Tibial nerve (tissue), 3 donors: ENCODE results near the gene DCTN4.

Experiments used
- POLR2A ChIP-seq, 2 donors: fragments of 450-650 bp; IDR thresholded peaks; one replicate each; pipeline ENCODE4 v1.6.1; 2017; ENCODE audit warnings: antibody characterized with exemption in 2 of 2, mild to moderate bottlenecking in 2 of 2, moderate library complexity in 2 of 2
- TF ChIP-seq, protein P1 (sequence below), 5 experiments: fragments of 200-600 bp in 3 of 5; fragments of 450-650 bp in 2 of 5; sonication (generic) in 3 of 5; IDR thresholded peaks; one replicate each; pipeline ENCODE4 v1.5.1; 2016 to 2019; ENCODE audit warnings: antibody characterized with exemption in 5 of 5, mild to moderate bottlenecking in 3 of 5, moderate library complexity in 2 of 5

GRCh38 chr5:150765011-150765798, 6.4 kb upstream of the DCTN4 start:
- TF ChIP-seq, protein P1, sequence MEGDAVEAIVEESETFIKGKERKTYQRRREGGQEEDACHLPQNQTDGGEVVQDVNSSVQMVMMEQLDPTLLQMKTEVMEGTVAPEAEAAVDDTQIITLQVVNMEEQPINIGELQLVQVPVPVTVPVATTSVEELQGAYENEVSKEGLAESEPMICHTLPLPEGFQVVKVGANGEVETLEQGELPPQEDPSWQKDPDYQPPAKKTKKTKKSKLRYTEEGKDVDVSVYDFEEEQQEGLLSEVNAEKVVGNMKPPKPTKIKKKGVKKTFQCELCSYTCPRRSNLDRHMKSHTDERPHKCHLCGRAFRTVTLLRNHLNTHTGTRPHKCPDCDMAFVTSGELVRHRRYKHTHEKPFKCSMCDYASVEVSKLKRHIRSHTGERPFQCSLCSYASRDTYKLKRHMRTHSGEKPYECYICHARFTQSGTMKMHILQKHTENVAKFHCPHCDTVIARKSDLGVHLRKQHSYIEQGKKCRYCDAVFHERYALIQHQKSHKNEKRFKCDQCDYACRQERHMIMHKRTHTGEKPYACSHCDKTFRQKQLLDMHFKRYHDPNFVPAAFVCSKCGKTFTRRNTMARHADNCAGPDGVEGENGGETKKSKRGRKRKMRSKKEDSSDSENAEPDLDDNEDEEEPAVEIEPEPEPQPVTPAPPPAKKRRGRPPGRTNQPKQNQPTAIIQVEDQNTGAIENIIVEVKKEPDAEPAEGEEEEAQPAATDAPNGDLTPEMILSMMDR (IDR thresholded peaks at IDR 0.05): no peak
- no peak for TF ChIP-seq POLR2A (IDR thresholded peaks at IDR 0.05)
